GM19023 (cell line): ENCODE data around the gene RABGGTA.

Experiments
- ATAC-seq: cut with Tn5 transposase; IDR thresholded peaks from one replicate; pipeline ENCODE4 v1.9.1; 2021; ENCODE audit warnings: mild to moderate bottlenecking, moderate library complexity; ENCODE audit not compliant: unreplicated experiment

Gene RABGGTA, protein sequence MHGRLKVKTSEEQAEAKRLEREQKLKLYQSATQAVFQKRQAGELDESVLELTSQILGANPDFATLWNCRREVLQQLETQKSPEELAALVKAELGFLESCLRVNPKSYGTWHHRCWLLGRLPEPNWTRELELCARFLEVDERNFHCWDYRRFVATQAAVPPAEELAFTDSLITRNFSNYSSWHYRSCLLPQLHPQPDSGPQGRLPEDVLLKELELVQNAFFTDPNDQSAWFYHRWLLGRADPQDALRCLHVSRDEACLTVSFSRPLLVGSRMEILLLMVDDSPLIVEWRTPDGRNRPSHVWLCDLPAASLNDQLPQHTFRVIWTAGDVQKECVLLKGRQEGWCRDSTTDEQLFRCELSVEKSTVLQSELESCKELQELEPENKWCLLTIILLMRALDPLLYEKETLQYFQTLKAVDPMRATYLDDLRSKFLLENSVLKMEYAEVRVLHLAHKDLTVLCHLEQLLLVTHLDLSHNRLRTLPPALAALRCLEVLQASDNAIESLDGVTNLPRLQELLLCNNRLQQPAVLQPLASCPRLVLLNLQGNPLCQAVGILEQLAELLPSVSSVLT

GRCh38 chr14:24271134-24271833 lies at the start of gene RABGGTA:
RABGGTA (minus strand) TSS chr14:24271597; CDS start chr14:24271115, 482 bp downstream.
- peak; percentile 91 for ATAC-seq

DNA sequence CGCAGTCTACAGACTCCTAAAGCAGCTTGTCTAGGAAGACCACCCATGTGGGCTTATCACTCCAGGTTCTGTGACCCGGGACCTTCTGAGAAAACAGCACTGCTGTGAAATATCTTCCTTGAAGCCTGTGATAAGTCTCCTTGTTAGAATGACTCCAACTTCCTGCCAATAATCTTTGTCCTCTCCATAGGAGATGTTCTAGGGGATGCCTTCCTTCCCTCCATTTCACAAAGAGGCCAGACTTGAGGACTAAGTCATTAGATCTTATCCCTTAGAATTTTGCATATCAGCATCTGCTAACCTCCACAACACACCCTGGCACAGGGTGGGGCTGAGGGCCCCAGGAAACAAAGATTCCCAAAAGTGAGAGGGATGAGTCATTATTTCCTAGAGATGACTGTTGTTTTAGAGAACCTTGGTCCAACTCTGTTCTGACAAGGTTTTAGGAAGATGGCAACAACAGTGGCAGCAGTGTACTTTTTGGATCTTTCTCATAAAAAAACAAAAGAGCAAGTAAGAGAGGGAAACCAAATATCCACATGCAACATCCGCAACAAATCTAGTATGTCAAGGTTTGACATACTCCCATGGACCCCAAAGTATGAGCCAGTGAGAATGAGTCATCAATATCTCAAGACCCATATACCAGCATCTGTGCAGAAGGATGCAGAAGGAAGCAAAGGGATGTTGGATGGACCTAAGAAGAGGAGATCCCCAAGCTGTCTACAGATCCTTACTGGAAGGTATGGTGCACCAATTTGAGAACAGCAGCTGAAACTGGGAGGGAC lies 45.9 kb upstream of the RABGGTA start:
- ATAC-seq: no peak

DNA sequence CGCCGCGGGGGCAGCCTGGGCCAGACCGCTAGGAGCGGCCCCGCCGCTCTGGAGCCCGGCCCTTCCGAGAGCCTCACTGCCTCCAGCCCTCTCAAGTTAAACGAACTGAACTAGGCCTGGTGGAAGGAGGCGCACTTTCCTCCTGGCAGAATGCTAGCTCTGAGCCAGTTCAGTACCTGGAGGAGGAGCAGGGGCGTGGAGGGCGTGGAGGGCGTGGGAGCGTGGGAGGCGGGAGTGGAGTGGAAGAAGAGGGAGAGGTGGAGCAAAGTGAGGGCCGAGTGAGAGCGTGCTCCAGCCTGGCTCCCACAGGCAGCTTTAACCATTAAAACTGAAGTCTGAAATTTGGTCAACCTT lies 45.2 kb upstream of the RABGGTA start:
- ATAC-seq: no peak

DNA sequence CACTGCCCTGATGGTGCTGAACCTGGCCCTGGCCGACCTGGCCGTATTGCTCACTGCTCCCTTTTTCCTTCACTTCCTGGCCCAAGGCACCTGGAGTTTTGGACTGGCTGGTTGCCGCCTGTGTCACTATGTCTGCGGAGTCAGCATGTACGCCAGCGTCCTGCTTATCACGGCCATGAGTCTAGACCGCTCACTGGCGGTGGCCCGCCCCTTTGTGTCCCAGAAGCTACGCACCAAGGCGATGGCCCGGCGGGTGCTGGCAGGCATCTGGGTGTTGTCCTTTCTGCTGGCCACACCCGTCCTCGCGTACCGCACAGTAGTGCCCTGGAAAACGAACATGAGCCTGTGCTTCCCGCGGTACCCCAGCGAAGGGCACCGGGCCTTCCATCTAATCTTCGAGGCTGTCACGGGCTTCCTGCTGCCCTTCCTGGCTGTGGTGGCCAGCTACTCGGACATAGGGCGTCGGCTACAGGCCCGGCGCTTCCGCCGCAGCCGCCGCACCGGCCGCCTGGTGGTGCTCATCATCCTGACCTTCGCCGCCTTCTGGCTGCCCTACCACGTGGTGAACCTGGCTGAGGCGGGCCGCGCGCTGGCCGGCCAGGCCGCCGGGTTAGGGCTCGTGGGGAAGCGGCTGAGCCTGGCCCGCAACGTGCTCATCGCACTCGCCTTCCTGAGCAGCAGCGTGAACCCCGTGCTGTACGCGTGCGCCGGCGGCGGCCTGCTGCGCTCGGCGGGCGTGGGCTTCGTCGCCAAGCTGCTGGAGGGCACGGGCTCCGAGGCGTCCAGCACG lies 44.6 kb upstream of the RABGGTA start:
- no peak for ATAC-seq

GRCh38 chr14:24315243-24315806 lies 43.9 kb upstream of the RABGGTA start:
- no peak for ATAC-seq

DNA sequence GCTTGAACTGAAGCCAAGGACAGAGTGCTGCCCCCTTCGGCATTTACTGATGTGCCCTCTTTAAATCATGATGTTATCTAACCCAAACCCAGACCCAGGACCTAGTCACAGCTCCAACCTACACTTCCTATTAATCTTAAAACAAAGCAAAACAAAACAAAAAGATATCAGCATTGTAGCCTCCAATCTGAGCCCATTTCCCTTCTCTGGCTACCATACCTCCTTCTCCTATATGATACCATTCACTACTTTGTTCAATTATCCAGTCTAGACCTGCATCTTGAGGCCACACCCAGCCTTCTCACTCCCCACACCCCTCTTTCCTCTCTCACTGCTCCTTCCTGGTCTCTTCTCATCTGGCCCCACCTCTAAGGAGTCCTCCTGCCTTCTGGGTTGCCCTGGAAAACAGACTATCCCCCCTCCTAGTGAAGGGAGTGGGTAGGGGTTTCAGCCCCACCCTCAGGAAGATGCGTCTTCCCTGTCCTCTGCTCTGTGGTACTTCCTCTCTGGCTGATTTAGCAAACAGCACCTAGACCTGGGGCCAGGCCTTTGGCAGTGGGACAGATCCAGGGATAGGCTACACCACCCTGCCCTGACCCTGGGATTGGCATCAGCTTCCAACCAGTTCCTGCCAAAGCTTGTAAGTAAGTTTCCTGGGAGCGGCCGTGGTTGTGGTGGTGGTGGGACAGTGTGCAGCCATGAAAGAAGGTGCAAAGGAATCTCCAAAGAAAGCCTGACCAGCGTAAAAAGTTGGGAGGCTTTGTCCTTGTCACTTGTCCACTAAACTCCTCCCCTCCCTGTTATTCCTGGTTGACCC lies 43.2 kb upstream of the RABGGTA start:
- ATAC-seq: no peak

DNA sequence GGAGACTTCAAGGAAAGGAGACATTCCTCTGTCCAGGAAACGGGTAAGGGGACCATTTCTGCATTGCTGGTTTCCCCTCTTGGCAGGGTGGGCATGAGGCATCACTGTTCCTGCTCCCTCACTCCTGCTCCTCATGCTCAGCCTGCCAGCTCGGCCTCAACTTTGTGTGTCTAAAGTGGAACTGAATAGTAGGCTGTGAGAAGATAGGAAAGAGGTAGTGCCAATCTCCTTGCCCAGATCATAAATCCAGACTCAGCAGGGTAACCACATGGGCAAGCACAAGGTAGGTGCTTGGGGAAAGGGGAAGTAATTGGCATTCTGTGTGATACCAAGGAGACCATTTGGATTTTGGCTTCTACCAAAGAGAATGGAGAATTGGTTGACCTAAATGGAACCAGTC lies 42.5 kb upstream of the RABGGTA start:
- ATAC-seq: no peak

GRCh38 chr14:24312736-24313507 lies 41.5 kb upstream of the RABGGTA start:
- ATAC-seq: no peak

DNA sequence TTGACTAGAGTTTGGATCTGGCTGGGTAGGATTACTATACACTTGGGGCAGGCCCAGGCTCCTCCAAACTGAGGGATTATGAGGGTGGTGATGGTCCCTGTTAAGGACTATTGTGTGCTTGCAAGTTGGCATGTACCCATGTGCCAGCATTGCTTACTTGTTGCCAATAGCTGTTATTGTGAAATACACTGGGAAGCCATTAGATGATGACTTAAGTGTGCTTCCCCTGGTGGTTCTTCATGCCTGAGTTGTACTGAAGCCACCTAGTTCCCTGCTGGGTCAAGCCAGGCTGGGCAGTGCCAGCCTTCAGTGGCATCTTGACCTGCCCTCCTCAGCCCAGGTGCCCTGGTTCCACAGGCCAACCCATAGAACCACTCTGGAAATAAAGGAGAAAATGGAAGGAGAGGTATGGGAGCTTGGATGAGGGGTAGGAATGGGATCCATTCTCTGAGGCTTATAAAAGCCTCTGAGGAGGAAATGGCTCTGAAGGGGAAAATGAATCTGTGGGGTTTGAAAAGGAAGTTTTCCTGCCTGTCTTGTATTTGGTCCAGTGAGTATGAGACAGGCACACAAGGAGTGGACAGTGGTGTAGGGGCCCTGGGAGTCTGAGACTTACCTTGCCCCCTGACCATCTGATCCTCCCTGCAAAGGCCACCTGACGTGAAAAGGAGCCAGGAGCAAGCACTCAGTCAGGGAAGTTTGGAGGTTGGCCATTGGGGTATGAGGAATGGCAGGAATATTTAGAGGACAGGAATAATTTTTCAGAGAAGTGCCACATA lies 40.6 kb upstream of the RABGGTA start:
- ATAC-seq: no peak

DNA sequence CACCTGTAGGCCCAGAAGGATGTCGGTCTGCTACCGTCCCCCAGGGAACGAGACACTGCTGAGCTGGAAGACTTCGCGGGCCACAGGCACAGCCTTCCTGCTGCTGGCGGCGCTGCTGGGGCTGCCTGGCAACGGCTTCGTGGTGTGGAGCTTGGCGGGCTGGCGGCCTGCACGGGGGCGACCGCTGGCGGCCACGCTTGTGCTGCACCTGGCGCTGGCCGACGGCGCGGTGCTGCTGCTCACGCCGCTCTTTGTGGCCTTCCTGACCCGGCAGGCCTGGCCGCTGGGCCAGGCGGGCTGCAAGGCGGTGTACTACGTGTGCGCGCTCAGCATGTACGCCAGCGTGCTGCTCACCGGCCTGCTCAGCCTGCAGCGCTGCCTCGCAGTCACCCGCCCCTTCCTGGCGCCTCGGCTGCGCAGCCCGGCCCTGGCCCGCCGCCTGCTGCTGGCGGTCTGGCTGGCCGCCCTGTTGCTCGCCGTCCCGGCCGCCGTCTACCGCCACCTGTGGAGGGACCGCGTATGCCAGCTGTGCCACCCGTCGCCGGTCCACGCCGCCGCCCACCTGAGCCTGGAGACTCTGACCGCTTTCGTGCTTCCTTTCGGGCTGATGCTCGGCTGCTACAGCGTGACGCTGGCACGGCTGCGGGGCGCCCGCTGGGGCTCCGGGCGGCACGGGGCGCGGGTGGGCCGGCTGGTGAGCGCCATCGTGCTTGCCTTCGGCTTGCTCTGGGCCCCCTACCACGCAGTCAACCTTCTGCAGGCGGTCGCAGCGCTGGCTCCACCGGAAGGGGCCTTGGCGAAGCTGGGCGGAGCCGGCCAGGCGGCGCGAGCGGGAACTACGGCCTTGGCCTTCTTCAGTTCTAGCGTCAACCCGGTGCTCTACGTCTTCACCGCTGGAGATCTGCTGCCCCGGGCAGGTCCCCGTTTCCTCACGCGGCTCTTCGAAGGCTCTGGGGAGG lies 39.5 kb upstream of the RABGGTA start, which contains the start of gene LTB4R:
Gene LTB4R (plus strand): TSS at position 857 of the 959 bp plus-strand sequence. CDS start 4,150 bp downstream, outside the sequence.
- peak; percentile 69 for ATAC-seq

DNA sequence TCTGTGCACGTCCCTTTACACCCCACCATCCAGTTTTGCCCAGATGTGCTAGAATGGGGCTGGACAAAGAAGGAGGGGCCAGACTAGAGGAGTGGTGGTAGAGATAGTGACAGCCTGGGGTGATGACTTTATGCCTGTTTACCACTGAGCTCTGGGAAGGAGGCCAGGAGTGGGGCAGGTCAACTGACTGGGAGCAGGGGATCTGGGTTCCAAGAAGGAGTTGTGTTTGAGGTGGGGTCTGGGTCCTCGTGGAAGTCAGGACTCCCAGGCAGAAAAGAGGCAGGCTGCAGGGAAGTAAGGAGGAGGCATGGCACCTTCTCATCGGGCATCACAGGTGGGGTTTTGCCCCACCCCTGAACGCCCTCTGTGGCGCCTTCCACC lies 38.9 kb upstream of the RABGGTA start:
- ATAC-seq: no peak

DNA sequence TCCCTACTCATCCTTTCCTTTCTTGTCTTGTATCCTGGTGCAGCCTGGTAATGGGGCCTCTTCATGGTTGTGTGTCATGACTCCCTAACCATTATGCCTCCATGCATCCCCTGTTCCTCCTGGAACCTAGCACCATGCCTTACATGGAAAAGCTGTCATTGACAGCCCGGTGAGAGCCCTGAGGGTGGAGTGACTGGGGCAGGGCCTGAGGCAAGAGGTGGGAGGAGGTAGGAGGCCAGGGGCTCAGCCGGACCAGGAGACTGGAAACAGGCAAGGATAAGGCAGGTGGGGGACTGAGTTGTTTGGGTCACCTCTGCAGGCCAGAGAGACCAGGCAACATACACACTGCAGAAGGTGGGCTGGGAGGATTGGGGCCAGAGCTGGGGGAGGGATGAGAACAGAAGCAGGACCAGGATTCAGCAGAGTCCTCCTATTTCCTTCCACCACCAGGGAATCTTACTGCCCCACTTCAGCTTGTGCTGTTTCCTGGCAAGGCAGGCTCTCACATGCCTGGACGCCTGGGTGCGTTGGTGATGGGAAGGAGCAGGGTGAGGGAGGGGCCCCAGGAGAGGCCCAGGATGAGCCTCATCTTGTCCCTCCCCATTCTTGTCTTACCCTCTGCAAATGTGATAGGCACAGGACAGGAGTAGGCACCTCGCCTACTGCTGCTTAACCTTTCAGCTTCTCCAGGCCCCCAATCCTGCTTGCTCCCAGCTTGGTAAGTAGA lies 38.3 kb upstream of the RABGGTA start, which contains the start of gene LTB4R2:
Gene LTB4R2 (plus strand): TSS at position 603 of the 727 bp plus-strand sequence. CDS start 525 bp downstream, outside the sequence.
- no peak for ATAC-seq

DNA sequence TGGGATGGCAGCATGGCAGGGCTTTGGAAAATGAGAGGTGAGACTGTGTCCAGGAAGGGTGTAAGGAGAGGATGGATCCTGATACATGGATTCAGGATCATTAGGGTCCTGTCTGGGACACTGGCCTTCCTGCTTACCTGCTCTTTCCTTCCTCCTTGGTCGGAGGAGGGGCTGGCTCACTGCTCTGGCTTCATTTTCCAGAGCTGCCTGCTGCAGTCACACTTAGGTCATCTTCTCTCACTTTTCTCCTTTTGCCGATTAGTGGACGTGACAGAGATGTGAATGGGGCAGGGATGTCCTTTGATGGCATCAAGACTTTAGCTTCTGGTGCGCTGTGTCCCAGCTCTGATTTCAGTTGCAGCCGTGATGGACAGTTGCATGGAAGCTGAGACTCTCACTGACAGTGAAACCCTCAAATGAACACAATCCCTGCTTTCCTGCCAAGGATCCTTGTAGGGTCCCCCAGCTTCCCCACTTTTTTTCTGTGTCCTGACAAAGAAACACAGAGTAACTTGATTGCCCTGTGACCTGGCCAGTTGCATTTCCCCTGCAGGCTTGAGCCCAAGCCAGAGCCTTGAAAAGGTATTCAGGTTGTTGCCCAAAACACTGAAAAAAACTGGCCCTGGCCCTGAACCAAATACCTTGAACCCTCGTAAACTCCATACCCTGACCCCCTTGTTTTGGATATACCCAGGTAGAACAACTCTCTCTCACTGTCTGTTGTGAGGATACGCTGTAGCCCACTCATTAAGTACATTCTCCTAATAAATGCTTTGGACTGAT lies 37.1 kb upstream of the RABGGTA start:
- ATAC-seq: no peak

DNA sequence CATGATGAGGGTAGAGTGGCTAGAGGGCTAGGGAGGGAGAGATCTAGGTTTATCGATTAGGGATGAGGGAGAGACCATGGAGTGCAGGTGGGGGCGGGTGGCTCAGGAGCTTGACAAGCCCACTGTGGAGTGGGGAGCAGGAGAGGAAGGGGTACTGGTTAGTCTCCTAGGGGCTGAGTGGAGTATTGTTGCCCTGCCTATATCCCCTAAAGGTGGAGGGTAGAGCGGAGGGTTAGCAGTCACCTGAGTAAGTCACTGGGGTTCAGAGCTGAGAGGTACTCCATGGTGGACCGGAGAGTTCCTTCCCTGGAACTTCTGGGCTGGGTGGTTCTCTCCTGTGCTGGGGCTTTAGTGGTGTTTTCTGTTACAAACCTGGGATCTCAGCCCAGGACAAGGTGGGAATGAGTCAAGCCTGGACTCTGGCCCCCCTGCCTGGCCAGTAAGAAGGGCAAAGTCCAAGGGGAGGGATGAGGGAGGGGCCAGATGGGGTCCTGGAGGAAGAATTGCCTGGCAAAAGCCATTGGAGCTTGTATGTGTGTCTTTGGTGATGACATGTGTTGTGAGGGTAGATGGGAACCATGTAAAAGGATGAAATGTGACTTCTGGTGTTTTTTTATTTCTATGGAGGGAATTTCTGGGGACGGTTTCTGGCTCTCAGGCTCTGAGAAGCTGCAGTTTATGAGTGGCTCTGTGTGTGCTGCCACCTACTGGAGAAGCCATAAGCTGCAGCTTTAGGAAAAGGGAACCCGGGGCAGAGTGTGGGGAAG lies 36.4 kb upstream of the RABGGTA start, which contains the start of gene CIDEB:
Gene CIDEB (minus strand): TSS at position 403 of the 767 bp plus-strand sequence. CDS start 119 bp downstream, at position 284.
- no peak for ATAC-seq
